GM10847 (cell line): ENCODE results near the gene ZHX3.

Experiments used
- POLR2A ChIP-seq: IDR thresholded peaks from 2 replicates; pipeline ENCODE4 v1.6.1; 2011; ENCODE audit not compliant: insufficient read length; ENCODE audit errors: extremely low read depth

The ZHX3 gene

DNA sequence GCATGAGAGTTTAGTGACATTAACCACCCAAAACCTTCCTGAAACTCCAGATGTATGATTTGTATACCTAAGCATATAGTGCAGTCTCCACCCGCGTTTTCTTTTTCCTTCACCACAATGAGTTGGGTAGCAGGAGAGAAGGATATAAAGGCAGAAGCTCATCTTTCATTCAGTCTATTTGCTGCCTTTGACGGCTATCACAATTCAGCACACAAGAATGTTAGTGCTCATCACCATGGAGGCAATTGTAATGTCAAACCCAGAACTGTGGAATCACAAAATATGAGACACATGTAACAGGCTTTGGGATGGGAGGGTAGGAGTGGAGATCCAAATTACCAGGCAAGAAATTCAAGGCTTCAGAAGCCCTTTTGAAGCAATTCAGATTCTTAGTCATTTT lies 17.6 kb downstream of the ZHX3 start:
- no peak for TF ChIP-seq POLR2A

DNA sequence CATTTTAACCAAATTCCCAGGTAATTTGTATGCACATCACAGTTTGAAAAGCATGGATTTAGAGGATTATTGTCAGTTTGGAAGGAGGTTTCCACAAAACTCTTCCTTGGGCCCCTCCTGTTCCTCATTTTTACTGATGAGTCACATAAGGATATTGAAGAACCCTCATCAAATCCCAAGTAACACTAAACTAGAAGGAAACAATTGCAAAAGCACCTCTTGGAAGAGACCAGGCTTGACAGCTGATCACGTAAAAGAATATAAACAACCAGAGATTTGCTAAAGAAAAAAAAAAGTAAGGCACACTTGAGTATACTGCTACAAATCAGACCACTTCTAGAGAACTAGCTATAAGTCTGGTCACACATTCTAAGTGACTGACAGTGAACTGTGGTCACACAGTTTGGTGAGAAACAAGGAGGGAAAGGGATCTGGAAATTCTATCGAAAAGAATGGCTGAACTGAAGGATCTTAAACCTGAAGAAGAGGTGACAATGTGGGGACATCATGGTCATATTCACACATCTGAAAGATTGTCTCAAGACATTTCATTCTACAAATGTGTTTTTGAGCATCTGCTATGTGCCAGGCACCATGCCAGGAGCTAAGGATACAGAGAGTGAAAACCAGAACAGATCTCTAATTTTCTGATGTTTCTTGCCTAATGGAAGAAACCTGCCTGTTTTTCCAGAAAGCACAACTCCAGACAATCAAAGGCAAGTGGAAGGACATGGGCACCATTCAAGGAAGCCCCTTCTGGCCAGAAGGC lies 24.1 kb downstream of the ZHX3 start:
- TF ChIP-seq POLR2A: no peak

DNA sequence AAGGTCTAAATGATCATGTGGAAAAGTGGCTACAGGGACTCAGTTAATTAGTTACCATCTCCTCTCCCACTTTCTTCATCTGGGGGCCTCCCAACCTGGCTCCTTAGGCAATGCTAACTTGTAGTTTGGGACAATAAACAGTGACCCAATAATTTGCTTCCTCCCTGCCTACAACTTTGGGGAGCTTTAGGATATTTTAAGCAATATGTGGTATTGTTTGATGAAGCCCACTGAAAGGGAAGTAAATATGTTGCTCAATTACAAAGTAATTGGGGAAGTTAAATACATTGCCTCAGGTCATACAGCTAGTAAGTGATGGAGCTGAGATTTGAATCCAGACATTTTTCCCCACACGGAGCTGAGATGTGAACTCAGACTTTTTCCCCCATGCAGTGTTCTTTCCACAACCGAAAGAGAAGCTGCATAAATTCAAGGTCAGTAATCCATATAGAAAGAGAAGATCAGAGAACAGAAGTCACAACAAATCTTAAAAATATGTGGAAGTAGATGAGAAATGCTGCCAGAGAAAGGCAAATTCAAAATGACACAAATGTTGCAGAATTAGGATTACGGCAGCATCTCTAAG lies 26.6 kb downstream of the ZHX3 start:
- TF ChIP-seq POLR2A: no peak

DNA sequence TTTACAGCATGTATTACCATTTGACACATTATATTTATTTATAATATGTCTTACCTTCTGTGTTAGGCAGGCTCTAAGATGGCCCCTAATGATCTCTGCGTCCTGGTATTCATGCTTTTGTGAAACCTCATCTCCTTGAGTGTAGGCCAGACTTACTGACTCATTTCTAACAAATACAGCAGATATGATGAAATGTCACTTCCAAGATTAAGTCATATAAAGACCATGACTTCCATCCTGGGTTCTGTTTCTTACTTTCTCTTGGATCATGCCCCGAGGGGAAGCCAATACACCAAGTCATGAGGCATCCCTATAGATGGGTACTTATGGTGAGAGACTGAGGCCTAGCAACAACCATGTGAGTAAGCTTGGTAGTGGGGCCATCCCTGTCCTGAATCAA lies 30.2 kb downstream of the ZHX3 start:
- no peak for TF ChIP-seq POLR2A

DNA sequence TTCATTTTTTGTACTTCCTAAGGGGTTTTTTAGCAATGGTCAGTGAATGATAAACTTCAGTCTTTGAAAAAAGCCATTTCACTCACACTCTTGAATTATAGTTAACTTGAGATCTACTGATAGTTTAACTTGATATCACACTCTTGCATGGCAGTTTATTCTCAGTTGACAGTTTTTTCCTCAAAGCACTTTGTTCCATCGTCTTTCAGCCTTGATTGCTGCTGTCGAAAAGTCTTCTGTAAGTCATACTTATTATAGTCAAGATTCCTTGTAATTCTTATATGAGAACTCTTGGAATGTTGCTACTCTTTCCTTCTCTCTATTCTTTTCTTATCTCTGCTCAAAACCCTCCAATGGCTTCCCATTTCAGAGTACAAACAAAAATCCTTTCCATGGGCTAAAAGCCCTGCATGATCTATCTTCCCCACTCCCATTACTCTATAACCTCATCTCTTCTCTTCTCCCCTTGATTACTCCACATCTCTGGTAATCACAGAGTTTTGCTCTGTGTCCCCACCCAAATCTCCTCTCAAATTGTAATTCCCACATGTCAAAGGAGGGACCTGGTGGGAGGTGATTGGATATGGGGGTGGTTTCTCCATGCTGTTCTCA lies 31.2 kb downstream of the ZHX3 start:
- TF ChIP-seq POLR2A: no peak

DNA sequence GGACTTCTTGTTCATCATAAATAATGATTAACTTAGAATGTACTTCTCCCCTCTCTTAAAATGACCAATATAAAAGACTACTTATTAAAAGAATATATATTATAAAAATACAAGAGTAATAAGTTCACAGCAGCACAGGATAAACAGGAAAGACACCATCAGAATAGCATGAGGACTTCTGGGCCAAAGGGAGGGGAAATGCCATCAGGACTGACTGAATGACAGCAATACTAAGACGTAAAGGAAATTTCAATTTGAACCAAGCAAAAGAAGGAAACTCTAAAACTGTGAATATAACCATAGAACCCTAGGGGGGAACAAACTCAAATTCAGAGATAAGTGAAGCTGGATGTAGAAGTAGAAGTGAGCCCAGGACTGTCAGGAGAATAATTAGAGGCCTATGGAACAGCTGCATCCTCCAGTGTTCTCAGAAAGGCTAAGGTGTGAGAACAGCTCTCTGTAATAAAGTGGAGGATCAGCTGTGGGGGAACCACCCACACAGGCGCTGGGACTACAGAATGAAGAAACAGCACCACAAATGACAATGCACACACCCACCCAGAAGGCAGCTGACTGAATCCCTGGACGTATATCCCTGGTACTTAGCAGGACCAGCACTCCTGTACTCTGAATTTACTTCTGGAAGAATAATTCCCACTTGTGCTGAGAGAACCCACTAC lies 37.8 kb downstream of the ZHX3 start:
- no peak for TF ChIP-seq POLR2A

DNA sequence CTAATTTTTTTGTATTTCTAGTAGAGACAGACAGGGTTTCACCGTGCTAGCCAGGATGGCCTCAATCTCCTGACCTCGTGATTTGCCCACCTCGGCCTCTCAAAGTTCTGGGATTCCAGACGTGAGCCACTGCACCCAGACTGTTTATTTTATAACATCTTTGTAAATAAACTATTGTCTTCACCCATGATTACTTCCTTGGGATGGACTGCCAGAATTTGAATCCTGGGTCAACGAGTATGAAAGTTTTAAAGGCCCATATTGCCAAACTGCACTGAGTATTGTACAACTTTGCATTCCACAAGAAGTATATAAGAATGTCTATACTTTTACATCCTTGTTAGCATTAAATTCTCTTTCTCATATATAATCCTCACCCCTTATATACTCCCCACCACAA lies 38.6 kb downstream of the ZHX3 start:
- TF ChIP-seq POLR2A: no peak

DNA sequence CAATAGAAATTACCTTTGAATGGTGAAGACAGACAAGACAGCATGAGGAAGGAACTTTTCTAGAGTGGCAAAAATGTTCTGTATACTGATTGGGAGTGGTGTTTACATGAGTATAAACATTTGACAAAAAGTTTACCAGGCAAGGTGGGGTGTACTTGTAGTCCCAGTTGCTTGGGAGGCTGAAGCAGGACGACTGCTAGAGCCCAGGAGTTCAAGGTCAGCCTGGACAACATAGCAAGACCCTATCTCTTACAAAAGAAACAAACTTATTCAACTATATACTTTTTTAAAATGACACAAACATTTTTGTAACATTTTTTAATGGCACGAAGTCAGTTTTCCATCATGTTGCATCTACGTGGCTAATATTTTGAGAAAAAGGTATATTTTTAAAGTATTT lies 40.5 kb downstream of the ZHX3 start:
- TF ChIP-seq POLR2A: no peak

DNA sequence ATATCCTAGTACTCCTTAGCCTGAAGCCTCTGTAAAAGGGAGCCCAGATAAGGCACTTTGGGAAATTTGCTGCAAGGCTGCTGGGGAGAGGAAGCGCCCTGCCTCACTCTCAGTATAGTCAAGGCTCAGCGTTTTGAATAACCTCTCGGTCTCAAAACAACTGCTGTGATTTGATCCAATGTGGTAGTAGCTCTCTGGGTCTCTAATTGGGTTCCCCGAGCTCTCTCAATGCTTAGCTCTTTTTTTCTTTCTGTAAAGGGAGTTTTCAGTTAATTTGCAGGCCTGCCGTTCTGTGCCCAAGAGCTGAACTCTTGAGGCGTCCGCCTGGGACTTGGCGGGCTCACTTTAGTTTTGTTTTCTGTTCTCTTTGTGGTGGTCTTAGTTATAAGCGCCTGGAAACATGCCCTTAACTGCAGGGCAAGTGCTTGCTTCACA lies 41.2 kb downstream of the ZHX3 start:
- TF ChIP-seq POLR2A: no peak

DNA sequence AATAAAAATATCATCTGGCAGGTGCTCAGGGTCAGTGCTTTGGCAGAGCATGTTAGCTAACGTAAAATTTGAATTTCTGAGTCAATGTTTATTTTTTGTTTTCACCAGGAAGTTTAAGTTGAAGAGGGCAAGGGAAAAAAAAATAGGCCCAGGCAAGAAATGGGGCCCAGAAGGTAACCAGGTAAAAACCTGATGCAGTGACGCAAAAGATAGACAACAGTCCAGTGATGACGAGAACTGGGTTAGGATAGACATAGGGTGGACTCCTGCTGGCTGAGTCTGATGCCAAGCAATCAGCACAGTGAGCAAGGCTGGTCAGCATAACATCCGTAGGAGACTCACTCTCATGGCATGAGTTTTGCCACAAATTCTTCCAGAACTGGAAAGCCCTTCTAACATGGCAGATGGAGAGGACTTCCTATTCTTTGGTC lies 42.2 kb downstream of the ZHX3 start:
- no peak for TF ChIP-seq POLR2A

DNA sequence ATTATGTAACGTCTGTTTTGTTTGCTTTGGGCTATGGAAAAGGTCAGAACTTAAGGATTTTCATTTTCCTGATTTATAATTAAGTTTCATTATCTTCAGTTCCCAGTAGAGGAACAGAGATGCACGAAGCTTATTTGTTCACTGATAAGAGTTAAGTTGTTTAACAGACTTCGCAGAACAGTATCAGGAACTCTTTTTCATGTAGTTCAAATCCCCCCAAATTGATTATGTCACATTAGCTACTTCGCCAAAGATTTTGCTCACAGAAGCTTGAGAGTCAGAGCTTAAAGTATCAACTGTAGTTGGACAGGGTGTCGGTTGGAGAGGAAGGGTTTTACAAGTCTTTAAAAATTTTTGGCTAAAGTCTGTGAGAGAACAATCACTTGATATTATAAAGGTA lies 43.4 kb downstream of the ZHX3 start:
- no peak for TF ChIP-seq POLR2A

DNA sequence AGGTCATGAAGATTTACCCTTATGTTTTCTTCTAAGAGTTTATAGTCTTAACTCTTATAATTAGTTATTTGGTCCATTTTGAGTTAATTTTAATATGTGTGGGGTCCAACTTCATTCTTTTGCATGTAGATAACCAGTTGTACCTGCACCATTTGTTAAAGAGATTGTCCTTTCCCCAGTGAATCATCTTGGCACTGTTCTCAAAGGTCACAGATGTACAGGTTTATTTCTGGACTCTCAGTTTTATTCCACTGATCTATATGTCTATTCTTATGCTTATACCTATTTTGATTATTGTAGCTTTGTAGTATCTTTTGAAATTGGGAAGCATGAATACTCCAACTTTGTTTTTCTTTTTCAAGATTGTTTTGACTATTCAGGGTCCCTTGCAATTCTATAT lies 44.1 kb downstream of the ZHX3 start:
- TF ChIP-seq POLR2A: no peak

DNA sequence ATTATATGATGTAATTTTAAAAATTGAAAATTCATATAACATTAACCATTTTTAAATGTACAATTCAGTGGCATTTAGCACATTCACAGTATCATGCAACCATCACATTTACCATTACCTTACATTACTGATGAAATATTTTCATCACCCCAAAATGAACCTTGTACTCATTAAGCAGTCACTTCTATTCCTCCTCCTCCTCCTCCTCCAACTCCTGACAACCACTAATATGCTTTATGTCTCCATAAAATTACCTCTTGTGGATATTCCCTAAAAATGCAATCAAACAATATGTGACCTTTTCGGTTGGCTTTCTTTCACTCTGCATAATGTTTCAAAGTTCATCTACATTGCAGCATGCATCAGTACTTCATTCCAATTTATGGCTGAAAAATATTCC lies 45.2 kb downstream of the ZHX3 start:
- no peak for TF ChIP-seq POLR2A

DNA sequence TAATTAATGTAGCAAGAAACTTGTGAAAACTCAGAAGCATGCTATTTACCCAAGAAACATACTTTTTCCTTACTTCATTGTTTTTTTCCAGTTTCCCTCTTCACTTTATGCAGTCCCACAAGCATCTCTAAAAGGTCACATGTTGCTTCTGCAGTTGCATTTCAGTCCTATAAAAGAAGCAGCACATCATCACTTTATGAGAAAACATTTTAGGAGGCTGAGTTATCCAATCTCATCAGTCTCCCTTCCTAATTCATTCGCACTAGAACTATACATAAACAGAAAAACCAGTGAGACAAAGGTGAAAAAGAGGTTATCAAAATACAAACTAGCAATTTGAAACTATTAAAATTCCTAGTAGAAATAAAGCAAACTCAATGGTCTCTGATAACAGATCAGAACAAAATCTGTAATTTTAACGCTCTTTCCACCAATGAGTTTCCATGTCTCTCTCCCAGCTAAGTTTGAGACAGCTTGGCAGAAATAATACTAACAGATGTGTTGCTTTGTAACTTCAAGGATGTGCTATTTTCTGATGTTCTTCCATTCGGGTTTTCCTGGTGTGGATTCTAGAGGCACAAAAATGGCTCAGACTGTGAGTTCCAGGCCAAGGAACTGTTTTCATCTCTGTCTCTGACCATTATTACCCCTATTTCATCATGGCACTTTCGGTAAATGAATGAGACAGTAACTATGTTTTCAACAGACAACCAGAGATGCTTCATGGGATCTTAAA lies 48.4 kb downstream of the ZHX3 start:
- no peak for TF ChIP-seq POLR2A

DNA sequence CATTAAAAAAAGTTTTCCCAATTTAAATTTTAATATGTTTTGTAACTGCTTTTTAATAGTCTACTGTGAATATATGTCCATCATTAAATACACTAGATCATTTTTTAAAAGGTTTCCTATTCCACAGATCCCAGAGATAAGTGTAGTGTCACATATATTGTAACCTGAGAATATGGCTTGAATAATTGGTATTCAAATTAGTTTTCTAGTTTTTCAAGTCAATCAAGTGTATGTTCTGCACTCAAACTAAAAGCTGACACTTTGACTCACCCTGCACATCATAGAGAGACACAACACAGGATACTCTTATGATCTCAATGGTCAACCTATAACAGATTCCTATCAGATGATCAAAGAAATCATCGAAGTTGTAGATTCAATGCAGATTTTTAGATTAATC lies 49.1 kb downstream of the ZHX3 start:
- no peak for TF ChIP-seq POLR2A

DNA sequence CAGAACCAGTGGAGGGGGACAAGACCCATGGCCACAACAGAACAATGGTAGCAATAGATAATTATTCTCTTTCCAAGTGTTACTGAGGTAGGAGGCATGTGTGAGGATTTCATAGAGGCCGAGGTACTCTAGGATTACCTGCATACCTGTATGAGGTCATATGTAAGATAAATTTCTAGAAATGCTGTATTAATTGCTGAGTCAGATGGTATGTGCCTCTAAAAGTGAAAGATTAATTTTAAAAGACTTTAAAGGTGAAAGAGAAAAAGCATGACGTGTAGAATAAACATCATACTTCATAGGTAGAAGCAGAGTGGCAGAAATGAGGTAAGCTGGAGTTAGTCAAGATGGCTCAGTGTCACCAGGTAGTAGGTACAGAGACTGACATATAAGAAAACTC lies 51.6 kb downstream of the ZHX3 start:
- TF ChIP-seq POLR2A: no peak

DNA sequence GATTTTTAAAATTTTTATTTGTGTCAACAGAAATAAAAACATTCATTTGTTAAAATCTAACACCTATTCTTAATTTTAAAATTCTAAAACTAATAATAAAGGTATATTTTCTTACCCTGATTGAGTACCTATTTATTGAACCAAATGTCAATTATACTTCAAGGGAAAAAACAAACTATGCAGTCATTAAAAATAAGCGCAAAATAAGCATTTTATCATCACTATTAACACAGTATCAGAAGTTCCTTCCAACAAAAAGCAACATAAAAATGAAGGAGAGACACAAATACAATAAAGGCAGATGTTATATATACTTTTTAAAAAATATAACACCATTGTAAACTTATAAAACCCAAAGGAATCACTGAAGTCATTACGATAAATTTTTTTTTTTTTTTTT lies 52.7 kb downstream of the ZHX3 start:
- no peak for TF ChIP-seq POLR2A
